Lower lobe of right lung (tissue), 2 donors: Measurements from ENCODE around the gene TTLL6. TPM values are rescaled to one million over a fixed set of nuclear protein-coding genes. Genes with fewer than 3 reads are reported as not detected.

Experiments
- ATAC-seq, 2 donors: fragments of 200-7000 bp; cut with Tn5 transposase; one replicate each; pipeline ENCODE4 v1.9.1; 2020 to 2022; ENCODE audit warnings: mild to moderate bottlenecking in 2 of 2, moderate library complexity in 2 of 2
- DNase-seq: peaks from one replicate; pipeline ENCODE4 v3.0.0-alpha.2; 2020
- H3K27ac ChIP-seq: fragments of 200-600 bp; one replicate; pipeline ENCODE4 v1.8.0; 2022
- H3K27me3 ChIP-seq: fragments of 200-600 bp; one replicate; pipeline ENCODE4 v1.8.0; 2022; ENCODE audit warnings: low read depth
- H3K36me3 ChIP-seq: fragments of 200-600 bp; one replicate; pipeline ENCODE4 v1.8.0; 2022; ENCODE audit warnings: mild to moderate bottlenecking
- H3K4me1 ChIP-seq: fragments of 200-600 bp; one replicate; pipeline ENCODE4 v1.8.0; 2022
- H3K4me3 ChIP-seq: fragments of 200-600 bp; one replicate; pipeline ENCODE4 v1.8.0; 2022; ENCODE audit warnings: mild to moderate bottlenecking
- H3K9me3 ChIP-seq: fragments of 200-600 bp; one replicate; pipeline ENCODE4 v1.8.0; 2022
- intact Hi-C: fragments of 100-400 bp; cut with DNase I; formaldehyde crosslinking; loops from one replicate; pipeline ENCODE4 v1.11.0; 2022
- total RNA-seq: library from RNA; stranded (reverse); fragmentation: NEBNext Ultra II Directional; extraction: Animal tissue kit (Norgen Biotek cat#: 25700); gene quantifications from one replicate; pipeline ENCODE4 v1.2.1, GENCODE V29; 2021
- TF ChIP-seq, protein P1 (sequence below): fragments of 200-600 bp; IDR thresholded peaks from one replicate; pipeline ENCODE4 v1.8.0; 2022; ENCODE audit warnings: antibody characterized with exemption, mild to moderate bottlenecking
- donor health status: DM: no; HTN: yes; CAD: no; lungs with severe emphysema.

TTLL6 gene
- total RNA-seq, 1 donor from 2014 or later = 2.7 TPM

DNA sequence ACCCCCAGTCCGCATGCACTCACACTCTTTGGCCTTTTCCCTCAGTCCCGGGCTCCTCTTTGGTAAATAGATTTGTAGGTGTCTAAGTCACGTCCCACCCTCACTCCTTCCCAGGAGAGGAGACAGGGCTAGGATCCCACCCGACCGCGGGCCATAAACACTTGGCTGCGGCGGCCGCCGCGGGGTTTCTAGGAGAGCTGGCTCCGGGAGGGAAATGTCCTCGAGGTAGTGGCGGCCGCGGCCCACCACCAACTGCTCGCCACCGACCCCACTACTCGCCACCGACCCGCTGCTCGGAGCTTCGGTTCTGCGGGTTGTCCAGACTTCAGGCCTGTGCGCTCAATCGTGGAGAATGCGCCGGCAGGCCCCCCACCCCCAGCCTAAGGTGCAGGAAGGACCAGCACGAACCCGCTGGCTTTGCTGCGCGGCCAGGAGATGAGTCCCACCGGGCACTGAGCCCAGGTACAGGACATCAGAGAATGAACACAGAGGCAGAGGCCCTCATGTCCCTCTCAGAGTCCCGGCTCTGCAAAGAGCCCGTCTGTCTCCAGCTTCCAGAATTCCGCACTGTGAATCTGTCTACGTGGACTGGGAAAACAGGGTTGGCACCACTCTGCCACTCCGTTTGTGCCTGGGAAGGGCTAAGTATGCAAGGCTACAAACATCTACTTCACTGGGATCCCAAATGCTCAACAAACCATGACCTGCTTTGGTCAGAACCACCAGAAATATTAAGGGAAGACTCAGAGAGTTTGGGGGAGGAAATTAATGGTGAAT, 91.6 kb downstream of the TTLL6 start:
- TF ChIP-seq, protein P1, sequence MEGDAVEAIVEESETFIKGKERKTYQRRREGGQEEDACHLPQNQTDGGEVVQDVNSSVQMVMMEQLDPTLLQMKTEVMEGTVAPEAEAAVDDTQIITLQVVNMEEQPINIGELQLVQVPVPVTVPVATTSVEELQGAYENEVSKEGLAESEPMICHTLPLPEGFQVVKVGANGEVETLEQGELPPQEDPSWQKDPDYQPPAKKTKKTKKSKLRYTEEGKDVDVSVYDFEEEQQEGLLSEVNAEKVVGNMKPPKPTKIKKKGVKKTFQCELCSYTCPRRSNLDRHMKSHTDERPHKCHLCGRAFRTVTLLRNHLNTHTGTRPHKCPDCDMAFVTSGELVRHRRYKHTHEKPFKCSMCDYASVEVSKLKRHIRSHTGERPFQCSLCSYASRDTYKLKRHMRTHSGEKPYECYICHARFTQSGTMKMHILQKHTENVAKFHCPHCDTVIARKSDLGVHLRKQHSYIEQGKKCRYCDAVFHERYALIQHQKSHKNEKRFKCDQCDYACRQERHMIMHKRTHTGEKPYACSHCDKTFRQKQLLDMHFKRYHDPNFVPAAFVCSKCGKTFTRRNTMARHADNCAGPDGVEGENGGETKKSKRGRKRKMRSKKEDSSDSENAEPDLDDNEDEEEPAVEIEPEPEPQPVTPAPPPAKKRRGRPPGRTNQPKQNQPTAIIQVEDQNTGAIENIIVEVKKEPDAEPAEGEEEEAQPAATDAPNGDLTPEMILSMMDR = no peak
- no peak for DNase-seq
- peaks cover 100% of the 10 kb centered on the region for H3K27me3 ChIP-seq

GRCh38 chr17:48725004-48725287, 92.1 kb downstream of the TTLL6 start:
- TF ChIP-seq, protein P1 = no peak
- Histone ChIP-seq H3K36me3 (no peaks in the 10 kb centered on the region), H3K27me3 (peaks cover 100% of the 10 kb centered on the region), H3K4me3 (no peak overlapping the region), H3K4me1 (peaks cover 33% of the 10 kb centered on the region), H3K9me3 (no peaks in the 10 kb centered on the region), H3K27ac (no peak overlapping the region)
- intact Hi-C loops = no loop called here
- DNase-seq (no peak), ATAC-seq (no peak)

More for the DNA sequence above, 91.6 kb downstream of the TTLL6 start:
- no peak overlapping the region for H3K27ac ChIP-seq
- no peaks in the 10 kb centered on the region for H3K9me3 ChIP-seq
- H3K4me1 ChIP-seq = peaks cover 33% of the 10 kb centered on the region
- no peaks in the 10 kb centered on the region for H3K36me3 ChIP-seq
- intact Hi-C loops = no loop called here
- no peak overlapping the region for H3K4me3 ChIP-seq
- ATAC-seq = no peak

- Histone ChIP-seq H3K36me3 (no peaks in the 10 kb centered on the region), H3K27me3 (peaks cover 100% of the 10 kb centered on the region), H3K9me3 (no peaks in the 10 kb centered on the region), H3K27ac (no peak overlapping the region), H3K4me1 (peaks cover 36% of the 10 kb centered on the region), H3K4me3 (no peak overlapping the region)
- DNase-seq (peak; percentile 87), ATAC-seq (peak; percentile 80 to 87)
- TF ChIP-seq, protein P1 = peak; percentile 75
- intact Hi-C loops = no loop called here
Observed at GRCh38 chr17:48724251-48725003, 92.6 kb downstream of the TTLL6 start.

DNA sequence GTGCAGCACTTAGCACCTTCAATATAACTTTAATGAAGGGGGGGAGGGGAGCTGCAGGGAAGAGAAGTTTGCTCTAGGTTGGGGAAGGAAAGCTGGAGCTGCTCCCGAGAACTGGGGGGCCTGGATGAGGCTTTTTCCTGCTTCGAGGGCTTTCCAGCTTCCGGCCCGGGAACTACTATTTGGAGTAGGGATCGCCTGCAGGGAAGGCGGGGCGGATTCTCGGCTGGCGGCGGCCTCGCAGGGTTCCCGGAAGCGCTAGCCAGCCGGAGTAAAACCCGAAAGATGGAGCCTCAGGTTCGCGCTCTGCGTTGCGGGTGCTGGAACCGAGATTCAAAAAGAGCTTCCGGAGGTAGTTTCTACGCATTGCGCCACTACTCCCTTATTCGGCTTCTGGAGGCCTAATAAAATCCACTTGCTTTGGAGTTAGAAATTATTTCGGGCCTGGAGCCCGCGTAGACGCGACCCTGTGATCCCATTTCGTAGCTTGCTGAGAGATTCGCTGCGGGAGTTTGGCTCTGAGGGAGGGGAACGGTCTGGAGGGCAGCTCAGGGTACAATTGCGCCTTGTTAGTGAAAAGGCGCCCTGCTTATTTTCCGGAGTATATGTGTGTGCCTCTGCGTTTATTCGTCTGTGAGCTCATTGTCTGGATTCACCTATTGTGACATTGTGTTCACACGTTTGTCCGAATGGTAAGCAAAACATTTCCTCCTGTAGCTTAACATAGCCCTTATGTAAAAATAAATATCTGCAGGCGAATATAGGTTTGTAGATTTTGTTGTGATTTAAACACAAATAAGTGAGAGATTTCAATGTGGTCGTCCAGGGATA, 93.4 kb downstream of the TTLL6 start:
- DNase-seq (no peak), ATAC-seq (no peak)
- no peak overlapping the region for H3K27ac ChIP-seq
- intact Hi-C loops = no loop called here
- TF ChIP-seq, protein P1 = no peak
- H3K27me3 ChIP-seq = peaks cover 100% of the 10 kb centered on the region
- H3K9me3 ChIP-seq = no peaks in the 10 kb centered on the region
- peak overlapping the region; percentile 17 for H3K4me3 ChIP-seq
- no peaks in the 10 kb centered on the region for H3K36me3 ChIP-seq
- peaks cover 42% of the 10 kb centered on the region for H3K4me1 ChIP-seq

DNA sequence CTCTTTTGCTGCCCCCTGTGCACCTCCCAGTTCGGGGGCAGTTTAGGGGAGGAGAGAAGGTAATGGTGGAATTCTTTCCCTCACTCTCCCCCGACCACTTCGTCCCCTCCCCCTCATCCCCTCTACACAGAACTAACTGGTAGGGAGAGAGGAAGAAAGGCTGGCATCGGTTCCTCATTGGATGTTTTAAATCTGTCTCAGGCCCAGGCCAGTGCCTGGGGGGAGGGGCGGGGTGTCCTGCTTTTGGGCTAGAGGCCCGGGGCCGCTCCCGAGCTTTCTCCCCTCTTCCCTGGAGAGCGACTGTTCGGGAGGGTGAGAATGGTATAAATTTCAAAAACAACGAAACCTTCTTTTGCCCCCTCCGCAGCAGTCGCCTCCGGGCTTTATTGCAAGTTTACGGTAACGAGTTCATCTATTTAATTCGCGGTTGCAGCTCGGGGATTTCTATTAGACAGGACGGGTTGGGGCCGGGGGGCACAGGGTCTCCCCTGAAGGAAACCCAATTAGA, 94.1 kb downstream of the TTLL6 start, which contains the start of gene PRAC2:
PRAC2 (plus strand) TSS at position 271 of the 508 bp plus-strand sequence. CDS start 1,226 bp downstream, outside the sequence.
- H3K36me3 ChIP-seq = no peaks in the 10 kb centered on the region
- TF ChIP-seq, protein P1 = no peak
- no peak for DNase-seq

More for the DNA sequence above, 94.1 kb downstream of the TTLL6 start, which contains the start of gene PRAC2:
- Histone ChIP-seq H3K9me3 (no peaks in the 10 kb centered on the region), H3K27ac (no peak within 1 kb of the TSS), H3K4me1 (peaks cover 41% of the 10 kb centered on the region), H3K27me3 (peaks cover 100% of the 10 kb centered on the region), H3K4me3 (peak within 1 kb of the TSS; percentile 17)
- no peak for ATAC-seq
- intact Hi-C loops = no loop called here
